Ectodermal cell (in vitro differentiated cells): ENCODE measurements around the gene ZNF469.

ENCODE experiments used
- H3K27ac ChIP-seq: 2 replicates; pipeline ENCODE4 v1.7.0; 2013; ENCODE audit warnings: mild to moderate bottlenecking, low read depth, low read length; ENCODE audit not compliant: insufficient read depth, poor library complexity, severe bottlenecking
- H3K27me3 ChIP-seq: 2 replicates; pipeline ENCODE4 v1.7.0; 2013; ENCODE audit warnings: mild to moderate bottlenecking, low read length; ENCODE audit not compliant: insufficient read depth, control insufficient read depth, poor library complexity, severe bottlenecking
- H3K36me3 ChIP-seq: one replicate; pipeline ENCODE4 v1.7.0; 2013; ENCODE audit warnings: low read length; ENCODE audit not compliant: control insufficient read depth, insufficient read depth
- H3K4me1 ChIP-seq: one replicate; pipeline ENCODE4 v1.7.0; 2013; ENCODE audit warnings: low read length; ENCODE audit not compliant: control insufficient read depth, insufficient read depth
- H3K4me3 ChIP-seq: 2 replicates; pipeline ENCODE4 v1.7.0; 2013; ENCODE audit warnings: low read depth, low read length, control low read depth; ENCODE audit not compliant: insufficient read depth
- H3K9me3 ChIP-seq: 2 replicates; pipeline ENCODE4 v1.7.0; 2013; ENCODE audit warnings: mild to moderate bottlenecking, low read length, moderate library complexity; ENCODE audit not compliant: control insufficient read depth
- WGBS, 2 experiments: methylation state at CpG; one replicate each; pipeline ENCODE4 v1.1.7; 2013; ENCODE audit warnings: missing lambda C conversion rate in 2 of 2; 5-methylcytosine and 5-hydroxymethylcytosine counted together

ZNF469 gene

DNA sequence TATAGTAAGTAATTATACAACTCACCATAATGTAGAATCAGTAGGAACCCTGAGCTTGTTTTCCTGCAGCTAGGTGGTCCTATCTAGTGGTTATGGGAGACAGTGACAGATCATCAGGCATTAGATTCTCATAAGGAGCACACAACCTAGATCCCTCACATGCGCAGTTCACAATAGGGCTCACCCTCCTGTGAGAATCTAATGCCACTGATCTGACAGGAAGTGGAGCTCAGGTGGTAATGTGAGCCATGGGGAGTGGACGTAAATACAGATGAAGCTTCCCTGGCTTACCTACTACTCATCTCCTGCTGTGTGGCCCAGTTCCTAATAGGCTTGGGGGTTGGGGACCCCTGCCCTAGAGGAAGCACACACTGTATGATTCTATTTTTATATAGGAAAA, 21.8 kb upstream of the ZNF469 start:
- Histone ChIP-seq H3K36me3 (no peaks in the 10 kb centered on the region), H3K9me3 (no peaks in the 10 kb centered on the region)
- 93 to 95% methylated on average over 2 of the region's 2 CpGs for WGBS, 2 experiments

DNA sequence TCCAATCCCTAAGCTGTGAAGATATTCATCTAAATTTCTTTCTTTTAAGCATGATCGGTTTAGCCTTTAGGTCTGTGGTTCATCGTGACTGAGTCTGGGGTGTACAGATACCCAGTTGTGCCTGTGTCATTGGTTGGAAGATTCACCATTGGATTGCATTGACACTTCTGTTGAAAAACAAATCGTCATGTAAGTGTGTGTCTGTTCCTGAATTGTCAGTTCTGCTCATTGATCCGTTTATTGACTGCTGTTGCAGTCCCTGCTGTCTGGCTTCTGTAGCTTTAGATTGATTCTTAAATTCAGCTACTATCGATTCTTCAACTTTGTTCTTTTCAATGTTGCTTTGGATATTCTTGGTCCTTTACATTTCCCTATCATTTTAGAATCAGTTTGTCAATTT, 21.0 kb upstream of the ZNF469 start:
- no peaks in the 10 kb centered on the region for H3K4me1 ChIP-seq
- no peak overlapping the region for H3K27ac ChIP-seq
- 92 to 93% methylated on average over 5 of the region's 5 CpGs for WGBS, 2 experiments
- no peaks in the 10 kb centered on the region for H3K27me3 ChIP-seq
- no peaks in the 10 kb centered on the region for H3K9me3 ChIP-seq
- no peak overlapping the region for H3K4me3 ChIP-seq
- H3K36me3 ChIP-seq = no peaks in the 10 kb centered on the region

More for the DNA sequence above, 21.8 kb upstream of the ZNF469 start:
- Histone ChIP-seq H3K27me3 (no peaks in the 10 kb centered on the region), H3K4me3 (no peak overlapping the region), H3K4me1 (no peaks in the 10 kb centered on the region), H3K27ac (no peak overlapping the region)

DNA sequence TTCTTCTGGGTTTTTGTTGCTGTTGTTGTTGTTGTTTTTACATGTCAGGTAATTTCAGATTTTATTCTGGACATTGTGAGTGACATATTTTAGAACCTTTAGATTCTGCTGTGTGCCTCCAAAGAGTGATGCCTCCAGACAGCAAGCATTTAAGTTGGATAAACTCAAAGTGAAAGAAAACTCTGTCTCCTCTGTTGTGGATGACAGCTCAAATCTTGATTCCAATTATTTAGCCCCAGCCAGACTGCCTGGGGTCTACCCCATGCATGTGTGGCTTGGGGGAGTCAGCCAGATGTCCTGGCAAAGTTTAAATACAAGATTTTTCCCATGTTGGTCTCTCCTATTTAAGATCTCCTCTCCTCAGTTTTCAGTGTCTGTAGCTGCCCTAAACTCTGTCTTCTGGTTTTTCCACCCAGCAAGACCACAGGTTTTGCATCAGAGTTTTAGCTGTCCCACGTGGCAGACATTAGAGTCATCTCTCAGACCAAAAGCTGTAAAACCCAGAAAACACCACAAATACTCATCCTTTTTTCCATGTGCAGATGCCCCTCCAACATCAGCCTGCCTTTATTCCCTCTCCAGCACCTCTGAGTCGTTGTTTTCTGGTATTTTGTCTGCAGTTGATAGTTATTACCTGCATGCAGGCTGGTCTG, 19.4 kb upstream of the ZNF469 start:
- no peaks in the 10 kb centered on the region for H3K36me3 ChIP-seq
- no peak overlapping the region for H3K27ac ChIP-seq
- no peaks in the 10 kb centered on the region for H3K4me1 ChIP-seq
- H3K4me3 ChIP-seq = no peak overlapping the region
- H3K9me3 ChIP-seq = no peaks in the 10 kb centered on the region
- 80 to 81% methylated on average over 2 of the region's 2 CpGs for WGBS, 2 experiments
- no peaks in the 10 kb centered on the region for H3K27me3 ChIP-seq

DNA sequence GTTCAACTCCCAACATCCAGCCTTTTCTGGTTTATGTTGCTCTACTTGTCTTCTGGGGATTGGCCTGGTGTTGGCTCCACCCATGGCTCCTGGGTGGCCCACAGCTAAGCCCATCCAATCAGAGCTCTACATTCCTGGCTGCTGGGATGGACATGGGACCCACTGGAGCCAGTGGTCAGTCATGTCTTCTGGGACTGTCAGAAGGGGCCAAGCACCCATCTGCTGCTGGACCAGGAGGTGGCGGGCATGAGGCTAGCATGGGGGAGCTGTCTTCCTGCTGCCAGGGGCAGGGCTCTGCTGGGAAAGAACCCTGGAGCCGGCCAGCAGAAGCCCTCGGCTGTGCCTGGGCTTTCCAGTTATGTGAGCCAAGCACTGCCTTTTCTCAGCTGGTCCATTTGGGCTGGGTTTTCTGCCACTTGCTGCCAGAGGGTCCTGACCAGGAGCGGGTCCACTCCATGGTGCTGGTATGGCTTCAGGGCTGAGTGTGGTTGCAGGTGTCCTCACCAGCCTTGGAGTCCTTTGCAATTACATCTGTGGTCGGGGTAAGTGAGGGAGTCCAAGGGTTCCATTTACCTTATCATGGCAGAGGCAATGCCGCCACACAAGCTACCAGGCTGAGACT, 17.4 kb upstream of the ZNF469 start:
- Histone ChIP-seq H3K27me3 (no peaks in the 10 kb centered on the region), H3K27ac (no peak overlapping the region), H3K4me3 (no peak overlapping the region), H3K4me1 (no peaks in the 10 kb centered on the region), H3K36me3 (no peaks in the 10 kb centered on the region), H3K9me3 (no peaks in the 10 kb centered on the region)
- WGBS, 2 experiments = 91 to 94% methylated on average over 6 of the region's 6 CpGs

DNA sequence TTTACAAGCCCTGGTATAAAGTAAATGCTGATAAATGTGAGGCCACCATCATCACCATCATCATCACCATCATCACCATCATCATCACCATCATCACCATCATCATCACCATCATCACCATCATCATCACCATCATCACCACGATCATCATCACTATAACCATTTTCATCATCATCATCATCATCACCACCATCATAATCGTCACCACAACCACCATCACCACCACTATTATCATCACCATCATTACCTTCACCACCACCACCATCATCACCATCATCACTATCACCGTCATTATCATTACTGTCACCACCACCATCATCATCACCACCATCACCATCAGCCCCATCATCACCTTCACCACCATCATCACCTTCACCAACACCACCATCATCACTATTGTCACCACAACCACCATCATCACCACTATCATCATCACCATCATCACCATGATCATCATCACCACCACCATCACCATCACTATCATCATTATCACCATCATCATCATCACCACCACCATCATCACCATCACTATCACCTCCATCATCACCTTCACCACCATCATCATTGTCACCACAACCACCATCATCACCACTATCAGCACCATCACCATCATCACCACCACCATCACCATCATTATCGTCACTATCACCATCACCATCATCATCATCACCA, 16.6 kb upstream of the ZNF469 start:
- Histone ChIP-seq H3K9me3 (no peaks in the 10 kb centered on the region), H3K4me3 (no peak overlapping the region), H3K27ac (no peak overlapping the region), H3K36me3 (no peaks in the 10 kb centered on the region), H3K27me3 (no peaks in the 10 kb centered on the region), H3K4me1 (no peaks in the 10 kb centered on the region)
- WGBS, 2 experiments = 88 to 90% methylated on average over 4 of the region's 4 CpGs

DNA sequence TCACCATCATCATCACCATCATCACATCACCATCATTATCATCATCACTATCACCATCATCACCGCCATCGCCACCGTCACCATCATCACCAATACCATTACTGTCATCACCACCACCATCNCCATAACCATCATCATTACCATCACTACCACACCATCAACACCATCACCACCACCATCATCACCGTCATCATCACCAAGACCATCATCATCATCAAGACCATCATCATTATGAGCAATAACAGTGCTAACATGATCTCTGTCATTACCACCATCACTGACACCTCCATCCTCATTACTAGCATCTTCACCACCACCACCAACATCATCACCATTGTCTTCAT, 16.1 kb upstream of the ZNF469 start:
- Histone ChIP-seq H3K27ac (no peak overlapping the region), H3K4me1 (no peaks in the 10 kb centered on the region), H3K27me3 (no peaks in the 10 kb centered on the region), H3K9me3 (no peaks in the 10 kb centered on the region), H3K4me3 (no peak overlapping the region), H3K36me3 (no peaks in the 10 kb centered on the region)
- WGBS, 2 experiments = 90 to 96% methylated on average over 4 of the region's 4 CpGs

DNA sequence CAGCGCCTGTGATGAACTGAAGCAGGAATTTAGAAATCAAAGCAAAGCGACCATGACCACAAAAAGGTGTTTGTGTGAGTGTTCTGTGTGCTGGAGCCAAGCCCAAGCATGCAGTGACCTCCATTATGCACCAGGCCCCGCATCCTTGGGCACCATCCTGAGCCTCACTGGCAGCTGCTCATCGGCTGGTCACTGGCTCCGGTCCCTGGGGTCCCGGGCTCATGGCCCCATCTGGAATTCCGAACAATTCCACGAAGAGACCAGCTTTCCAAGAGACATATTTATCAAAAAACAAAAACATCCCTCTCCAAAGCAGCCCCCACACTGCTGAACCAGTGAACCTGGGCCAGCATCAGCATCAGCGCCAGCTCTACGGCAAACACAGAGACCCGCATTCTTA, 15.2 kb upstream of the ZNF469 start:
- H3K4me3 ChIP-seq = no peak overlapping the region
- no peak overlapping the region for H3K27ac ChIP-seq
- H3K4me1 ChIP-seq = no peaks in the 10 kb centered on the region
- no peaks in the 10 kb centered on the region for H3K27me3 ChIP-seq
- no peaks in the 10 kb centered on the region for H3K36me3 ChIP-seq
- H3K9me3 ChIP-seq = no peaks in the 10 kb centered on the region
- WGBS, 2 experiments = 91 to 93% methylated on average over 11 of the region's 11 CpGs

DNA sequence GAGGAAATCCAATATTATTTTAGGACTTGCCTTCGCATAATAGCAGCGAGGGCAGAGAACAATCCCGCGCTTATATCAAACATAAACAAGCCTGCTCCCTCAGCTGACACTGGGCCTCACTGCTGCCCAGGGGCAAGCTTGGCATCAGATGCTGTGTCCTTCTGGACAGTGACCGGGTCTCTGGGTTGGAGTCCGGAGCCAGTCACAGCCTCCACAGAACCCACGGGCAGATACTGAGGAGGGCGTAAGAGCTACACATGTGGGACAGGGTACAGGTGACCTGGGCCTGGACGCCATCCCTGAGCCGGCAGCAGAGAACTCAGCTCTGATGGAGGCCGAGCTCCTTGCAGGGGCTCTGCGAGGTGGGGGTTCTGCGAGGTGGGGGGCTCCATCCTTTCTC, 14.7 kb upstream of the ZNF469 start:
- no peaks in the 10 kb centered on the region for H3K27me3 ChIP-seq
- no peak overlapping the region for H3K27ac ChIP-seq
- WGBS, 2 experiments = 95 to 97% methylated on average over 13 of the region's 13 CpGs
- H3K4me3 ChIP-seq = no peak overlapping the region
- H3K9me3 ChIP-seq = no peaks in the 10 kb centered on the region
- no peaks in the 10 kb centered on the region for H3K4me1 ChIP-seq
- no peaks in the 10 kb centered on the region for H3K36me3 ChIP-seq

DNA sequence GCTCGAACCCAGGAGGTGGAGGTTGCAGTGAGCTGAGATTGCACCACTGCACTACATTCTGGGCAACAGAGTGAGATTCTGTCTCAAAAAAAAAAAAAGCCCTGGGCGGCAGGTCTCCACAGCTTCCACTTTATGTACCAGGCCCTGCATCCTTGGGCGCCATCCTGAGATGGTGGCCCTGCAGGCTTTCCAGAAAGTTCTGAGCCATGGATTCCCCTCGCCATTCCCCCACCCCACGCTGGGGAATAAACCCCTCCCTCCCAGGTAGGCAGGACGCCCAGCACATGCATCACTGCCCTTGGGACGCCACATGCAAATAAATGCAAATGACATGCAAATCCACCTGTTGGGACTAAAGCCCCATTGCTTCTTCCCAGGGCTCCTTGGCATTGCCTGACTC, 13.8 kb upstream of the ZNF469 start:
- H3K27me3 ChIP-seq = no peaks in the 10 kb centered on the region
- H3K36me3 ChIP-seq = no peaks in the 10 kb centered on the region
- H3K4me1 ChIP-seq = no peaks in the 10 kb centered on the region
- no peak overlapping the region for H3K27ac ChIP-seq
- WGBS, 2 experiments = 91 to 94% methylated on average over 7 of the region's 7 CpGs
- no peak overlapping the region for H3K4me3 ChIP-seq
- H3K9me3 ChIP-seq = no peaks in the 10 kb centered on the region

DNA sequence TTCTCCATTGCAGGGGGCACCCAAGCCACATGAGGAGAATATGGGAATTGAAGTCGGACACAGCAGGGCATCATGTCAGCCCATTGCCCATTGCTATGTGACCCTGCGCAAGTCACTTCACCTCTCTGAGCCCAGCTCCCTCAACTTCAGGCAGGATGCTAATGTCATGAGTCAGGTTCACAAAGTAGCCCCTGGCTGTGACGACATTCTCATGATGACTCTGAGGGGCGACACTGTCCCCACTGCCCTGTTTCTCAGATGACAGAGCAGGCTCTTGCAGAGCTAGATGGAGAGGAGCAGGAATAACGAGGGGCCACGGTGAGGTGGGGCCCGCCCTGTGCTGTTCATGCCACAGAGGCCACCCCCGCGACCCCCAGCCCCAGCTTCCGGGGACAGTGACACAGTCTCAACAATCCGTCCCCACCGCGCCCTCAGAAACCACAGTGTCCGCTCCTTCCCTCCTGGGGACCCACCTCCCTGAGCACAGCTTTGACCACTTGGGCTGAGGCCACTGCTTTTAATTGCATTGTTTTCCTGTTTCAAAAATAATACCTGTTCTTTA, 13.2 kb upstream of the ZNF469 start:
- H3K9me3 ChIP-seq = no peaks in the 10 kb centered on the region

More for the DNA sequence above, 13.2 kb upstream of the ZNF469 start:
- 92 to 94% methylated on average over 14 of the region's 14 CpGs for WGBS, 2 experiments
- H3K4me3 ChIP-seq = no peak overlapping the region
- no peaks in the 10 kb centered on the region for H3K27me3 ChIP-seq
- no peaks in the 10 kb centered on the region for H3K4me1 ChIP-seq
- H3K27ac ChIP-seq = no peak overlapping the region
- no peaks in the 10 kb centered on the region for H3K36me3 ChIP-seq
